HEK293 (cell line): ENCODE results near the gene DSCAM.

Experiments
- ZNF501 ChIP-seq: fragments of 450-650 bp; formaldehyde crosslinking; IDR thresholded peaks from 2 replicates; pipeline ENCODE4 v1.5.1; 2016; ENCODE audit warnings: missing biosample characterization, missing genetic modification characterization
- ZNF670 ChIP-seq: fragments of 450-650 bp; formaldehyde crosslinking; IDR thresholded peaks from 2 replicates; pipeline ENCODE4 v1.5.1; 2016; ENCODE audit warnings: missing biosample characterization, missing genetic modification characterization, low read depth
- TF ChIP-seq, protein P1 (sequence below): fragments of 450-650 bp; formaldehyde crosslinking; IDR thresholded peaks from 2 replicates; pipeline ENCODE4 v1.5.1; 2016; ENCODE audit warnings: missing biosample characterization, missing genetic modification characterization
- TF ChIP-seq, protein P2 (sequence below): fragments of 450-650 bp; formaldehyde crosslinking; IDR thresholded peaks from 2 replicates; pipeline ENCODE4 v1.5.1; 2017; ENCODE audit warnings: missing biosample characterization, missing genetic modification characterization
- TF ChIP-seq, protein P3 (sequence below): IDR thresholded peaks from 2 replicates; pipeline ENCODE4 v1.6.1; 2011; ENCODE audit warnings: mild to moderate bottlenecking, low read depth, low read length, borderline replicate concordance
- TF ChIP-seq, protein P4 (sequence below): fragments of 450-650 bp; formaldehyde crosslinking; IDR thresholded peaks from 2 replicates; pipeline ENCODE4 v1.5.1; 2016; ENCODE audit warnings: missing biosample characterization, missing genetic modification characterization
- TF ChIP-seq, protein P5 (sequence below): fragments of 450-650 bp; formaldehyde crosslinking; IDR thresholded peaks from 2 replicates; pipeline ENCODE4 v1.5.1; 2017; ENCODE audit warnings: missing biosample characterization, missing genetic modification characterization
- TF ChIP-seq, protein P6 (sequence below): fragments of 450-650 bp; formaldehyde crosslinking; IDR thresholded peaks from 2 replicates; pipeline ENCODE4 v1.5.1; 2016; ENCODE audit warnings: missing biosample characterization, missing genetic modification characterization

- TF ChIP-seq, protein P1, sequence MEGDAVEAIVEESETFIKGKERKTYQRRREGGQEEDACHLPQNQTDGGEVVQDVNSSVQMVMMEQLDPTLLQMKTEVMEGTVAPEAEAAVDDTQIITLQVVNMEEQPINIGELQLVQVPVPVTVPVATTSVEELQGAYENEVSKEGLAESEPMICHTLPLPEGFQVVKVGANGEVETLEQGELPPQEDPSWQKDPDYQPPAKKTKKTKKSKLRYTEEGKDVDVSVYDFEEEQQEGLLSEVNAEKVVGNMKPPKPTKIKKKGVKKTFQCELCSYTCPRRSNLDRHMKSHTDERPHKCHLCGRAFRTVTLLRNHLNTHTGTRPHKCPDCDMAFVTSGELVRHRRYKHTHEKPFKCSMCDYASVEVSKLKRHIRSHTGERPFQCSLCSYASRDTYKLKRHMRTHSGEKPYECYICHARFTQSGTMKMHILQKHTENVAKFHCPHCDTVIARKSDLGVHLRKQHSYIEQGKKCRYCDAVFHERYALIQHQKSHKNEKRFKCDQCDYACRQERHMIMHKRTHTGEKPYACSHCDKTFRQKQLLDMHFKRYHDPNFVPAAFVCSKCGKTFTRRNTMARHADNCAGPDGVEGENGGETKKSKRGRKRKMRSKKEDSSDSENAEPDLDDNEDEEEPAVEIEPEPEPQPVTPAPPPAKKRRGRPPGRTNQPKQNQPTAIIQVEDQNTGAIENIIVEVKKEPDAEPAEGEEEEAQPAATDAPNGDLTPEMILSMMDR (tag by site-specific recombination) = no peak
- TF ChIP-seq, protein P2, sequence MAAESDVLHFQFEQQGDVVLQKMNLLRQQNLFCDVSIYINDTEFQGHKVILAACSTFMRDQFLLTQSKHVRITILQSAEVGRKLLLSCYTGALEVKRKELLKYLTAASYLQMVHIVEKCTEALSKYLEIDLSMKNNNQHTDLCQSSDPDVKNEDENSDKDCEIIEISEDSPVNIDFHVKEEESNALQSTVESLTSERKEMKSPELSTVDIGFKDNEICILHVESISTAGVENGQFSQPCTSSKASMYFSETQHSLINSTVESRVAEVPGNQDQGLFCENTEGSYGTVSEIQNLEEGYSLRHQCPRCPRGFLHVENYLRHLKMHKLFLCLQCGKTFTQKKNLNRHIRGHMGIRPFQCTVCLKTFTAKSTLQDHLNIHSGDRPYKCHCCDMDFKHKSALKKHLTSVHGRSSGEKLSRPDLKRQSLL (tag by site-specific recombination) = no peak
- TF ChIP-seq, protein P3, sequence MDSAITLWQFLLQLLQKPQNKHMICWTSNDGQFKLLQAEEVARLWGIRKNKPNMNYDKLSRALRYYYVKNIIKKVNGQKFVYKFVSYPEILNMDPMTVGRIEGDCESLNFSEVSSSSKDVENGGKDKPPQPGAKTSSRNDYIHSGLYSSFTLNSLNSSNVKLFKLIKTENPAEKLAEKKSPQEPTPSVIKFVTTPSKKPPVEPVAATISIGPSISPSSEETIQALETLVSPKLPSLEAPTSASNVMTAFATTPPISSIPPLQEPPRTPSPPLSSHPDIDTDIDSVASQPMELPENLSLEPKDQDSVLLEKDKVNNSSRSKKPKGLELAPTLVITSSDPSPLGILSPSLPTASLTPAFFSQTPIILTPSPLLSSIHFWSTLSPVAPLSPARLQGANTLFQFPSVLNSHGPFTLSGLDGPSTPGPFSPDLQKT = no peak
- TF ChIP-seq, protein P4, sequence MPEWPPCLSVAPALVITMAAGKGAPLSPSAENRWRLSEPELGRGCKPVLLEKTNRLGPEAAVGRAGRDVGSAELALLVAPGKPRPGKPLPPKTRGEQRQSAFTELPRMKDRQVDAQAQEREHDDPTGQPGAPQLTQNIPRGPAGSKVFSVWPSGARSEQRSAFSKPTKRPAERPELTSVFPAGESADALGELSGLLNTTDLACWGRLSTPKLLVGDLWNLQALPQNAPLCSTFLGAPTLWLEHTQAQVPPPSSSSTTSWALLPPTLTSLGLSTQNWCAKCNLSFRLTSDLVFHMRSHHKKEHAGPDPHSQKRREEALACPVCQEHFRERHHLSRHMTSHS (tag by site-specific recombination) = no peak
- TF ChIP-seq ZNF670 (no peak), ZNF501 (tag by site-specific recombination) (no peak)
- TF ChIP-seq, protein P5, sequence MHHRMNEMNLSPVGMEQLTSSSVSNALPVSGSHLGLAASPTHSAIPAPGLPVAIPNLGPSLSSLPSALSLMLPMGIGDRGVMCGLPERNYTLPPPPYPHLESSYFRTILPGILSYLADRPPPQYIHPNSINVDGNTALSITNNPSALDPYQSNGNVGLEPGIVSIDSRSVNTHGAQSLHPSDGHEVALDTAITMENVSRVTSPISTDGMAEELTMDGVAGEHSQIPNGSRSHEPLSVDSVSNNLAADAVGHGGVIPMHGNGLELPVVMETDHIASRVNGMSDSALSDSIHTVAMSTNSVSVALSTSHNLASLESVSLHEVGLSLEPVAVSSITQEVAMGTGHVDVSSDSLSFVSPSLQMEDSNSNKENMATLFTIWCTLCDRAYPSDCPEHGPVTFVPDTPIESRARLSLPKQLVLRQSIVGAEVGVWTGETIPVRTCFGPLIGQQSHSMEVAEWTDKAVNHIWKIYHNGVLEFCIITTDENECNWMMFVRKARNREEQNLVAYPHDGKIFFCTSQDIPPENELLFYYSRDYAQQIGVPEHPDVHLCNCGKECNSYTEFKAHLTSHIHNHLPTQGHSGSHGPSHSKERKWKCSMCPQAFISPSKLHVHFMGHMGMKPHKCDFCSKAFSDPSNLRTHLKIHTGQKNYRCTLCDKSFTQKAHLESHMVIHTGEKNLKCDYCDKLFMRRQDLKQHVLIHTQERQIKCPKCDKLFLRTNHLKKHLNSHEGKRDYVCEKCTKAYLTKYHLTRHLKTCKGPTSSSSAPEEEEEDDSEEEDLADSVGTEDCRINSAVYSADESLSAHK (tag by site-specific recombination) = no peak
- TF ChIP-seq, protein P6, sequence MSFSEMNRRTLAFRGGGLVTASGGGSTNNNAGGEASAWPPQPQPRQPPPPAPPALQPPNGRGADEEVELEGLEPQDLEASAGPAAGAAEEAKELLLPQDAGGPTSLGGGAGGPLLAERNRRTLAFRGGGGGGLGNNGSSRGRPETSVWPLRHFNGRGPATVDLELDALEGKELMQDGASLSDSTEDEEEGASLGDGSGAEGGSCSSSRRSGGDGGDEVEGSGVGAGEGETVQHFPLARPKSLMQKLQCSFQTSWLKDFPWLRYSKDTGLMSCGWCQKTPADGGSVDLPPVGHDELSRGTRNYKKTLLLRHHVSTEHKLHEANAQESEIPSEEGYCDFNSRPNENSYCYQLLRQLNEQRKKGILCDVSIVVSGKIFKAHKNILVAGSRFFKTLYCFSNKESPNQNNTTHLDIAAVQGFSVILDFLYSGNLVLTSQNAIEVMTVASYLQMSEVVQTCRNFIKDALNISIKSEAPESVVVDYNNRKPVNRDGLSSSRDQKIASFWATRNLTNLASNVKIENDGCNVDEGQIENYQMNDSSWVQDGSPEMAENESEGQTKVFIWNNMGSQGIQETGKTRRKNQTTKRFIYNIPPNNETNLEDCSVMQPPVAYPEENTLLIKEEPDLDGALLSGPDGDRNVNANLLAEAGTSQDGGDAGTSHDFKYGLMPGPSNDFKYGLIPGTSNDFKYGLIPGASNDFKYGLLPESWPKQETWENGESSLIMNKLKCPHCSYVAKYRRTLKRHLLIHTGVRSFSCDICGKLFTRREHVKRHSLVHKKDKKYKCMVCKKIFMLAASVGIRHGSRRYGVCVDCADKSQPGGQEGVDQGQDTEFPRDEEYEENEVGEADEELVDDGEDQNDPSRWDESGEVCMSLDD = no peak
These were observed 17.2 kb downstream of the DSCAM start for GRCh38 chr21:40829791-40830190.
